GM19372 (cell line): Measurements from ENCODE around the gene HCN2.

ENCODE experiments used
- ATAC-seq: cut with Tn5 transposase; IDR thresholded peaks from one replicate; pipeline ENCODE4 v1.9.1; 2021; ENCODE audit warnings: mild to moderate bottlenecking, low read depth, moderate library complexity; ENCODE audit not compliant: unreplicated experiment

The HCN2 gene

GRCh38 chr19:570937-571565 lies 18.6 kb upstream of the HCN2 start:
- ATAC-seq, result no peak

DNA sequence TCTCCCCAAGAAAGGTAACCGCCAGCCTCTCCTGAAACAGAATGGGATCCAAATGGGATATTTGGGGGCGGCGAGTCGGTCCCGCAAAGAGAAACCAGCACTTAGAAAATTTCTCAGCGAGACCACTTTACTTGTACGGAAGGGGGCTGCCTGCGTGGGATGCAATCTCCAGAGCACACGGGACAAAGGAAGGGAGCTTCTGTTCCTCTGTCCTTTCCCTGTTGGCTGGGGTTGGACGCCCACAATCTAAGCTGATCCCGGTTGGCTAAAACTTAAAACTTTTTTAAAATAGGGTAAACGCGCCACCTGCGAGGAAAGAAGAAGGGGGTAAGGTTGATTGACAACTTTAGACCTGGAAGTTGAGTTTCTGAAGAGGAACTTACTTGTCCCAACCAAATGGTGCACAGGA lies 18.1 kb upstream of the HCN2 start:
- ATAC-seq, result no peak

- ATAC-seq, result peak; percentile 82
These were observed 17.4 kb upstream of the HCN2 start, which contains the start of gene BSG for GRCh38 chr19:572140-572742. BSG (plus strand) TSS chr19:572596; CDS start chr19:572635, 39 bp downstream.

- ATAC-seq, result no peak
These were observed 16.8 kb upstream of the HCN2 start for GRCh38 chr19:572743-573518.

DNA sequence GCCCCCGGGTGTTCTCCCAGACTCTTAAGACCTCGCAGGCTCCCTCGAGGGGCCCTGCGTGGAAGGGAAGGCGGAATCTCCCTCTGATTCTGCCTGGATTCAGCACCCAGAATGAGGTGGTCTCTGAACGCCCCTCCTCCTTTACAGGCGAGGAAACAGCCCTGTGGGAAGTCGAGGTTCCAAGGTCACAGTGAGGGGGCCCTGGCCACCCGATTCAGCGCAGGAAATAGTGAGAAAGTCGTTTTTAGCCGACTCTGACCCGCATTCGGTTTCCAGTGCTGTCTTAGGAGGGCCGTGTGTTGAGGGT lies 16.2 kb upstream of the HCN2 start:
- no peak for ATAC-seq

DNA sequence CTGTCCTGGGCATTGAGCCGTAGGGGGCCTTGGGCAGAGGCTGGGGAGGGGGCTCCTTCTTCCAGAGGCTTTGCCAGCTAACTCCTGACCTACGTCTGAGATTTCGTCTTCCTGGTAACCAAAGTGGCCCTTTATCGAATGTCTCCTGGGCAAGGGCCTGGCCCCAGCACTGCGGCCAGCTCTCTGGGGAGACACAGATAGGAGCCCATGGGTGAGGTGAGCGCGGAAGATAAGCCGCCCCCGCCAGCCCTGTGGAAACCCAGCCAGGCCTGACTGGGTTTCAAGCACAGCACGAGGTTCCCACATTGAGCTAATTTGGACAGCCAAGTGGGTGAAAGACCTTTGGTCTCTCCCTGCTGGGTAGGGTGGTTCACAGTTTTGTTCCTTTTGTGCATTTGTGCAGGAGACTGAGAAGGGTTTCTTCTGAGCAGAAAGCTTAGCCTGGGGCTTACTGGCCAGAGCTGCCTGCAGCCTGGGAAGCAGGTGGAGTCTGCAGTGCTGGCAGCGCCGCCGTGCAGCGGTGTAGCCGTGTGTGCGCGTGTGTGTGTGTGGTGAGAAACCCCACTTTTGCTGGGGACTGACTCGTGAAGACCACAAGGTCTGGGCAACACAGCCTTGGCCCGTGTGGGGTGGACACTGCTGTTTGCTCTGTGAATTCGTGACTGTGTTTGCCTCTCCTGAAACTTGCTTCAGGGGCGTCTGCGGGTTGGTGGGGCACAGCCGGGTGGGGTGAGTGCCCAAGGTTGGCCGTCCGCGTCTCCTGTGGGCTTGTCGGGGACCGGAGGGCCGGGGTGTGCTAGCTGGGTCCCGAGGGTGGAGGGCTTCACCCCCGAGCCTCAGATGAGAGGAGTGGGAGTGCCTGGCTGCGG lies 14.8 kb upstream of the HCN2 start:
- ATAC-seq, result no peak

DNA sequence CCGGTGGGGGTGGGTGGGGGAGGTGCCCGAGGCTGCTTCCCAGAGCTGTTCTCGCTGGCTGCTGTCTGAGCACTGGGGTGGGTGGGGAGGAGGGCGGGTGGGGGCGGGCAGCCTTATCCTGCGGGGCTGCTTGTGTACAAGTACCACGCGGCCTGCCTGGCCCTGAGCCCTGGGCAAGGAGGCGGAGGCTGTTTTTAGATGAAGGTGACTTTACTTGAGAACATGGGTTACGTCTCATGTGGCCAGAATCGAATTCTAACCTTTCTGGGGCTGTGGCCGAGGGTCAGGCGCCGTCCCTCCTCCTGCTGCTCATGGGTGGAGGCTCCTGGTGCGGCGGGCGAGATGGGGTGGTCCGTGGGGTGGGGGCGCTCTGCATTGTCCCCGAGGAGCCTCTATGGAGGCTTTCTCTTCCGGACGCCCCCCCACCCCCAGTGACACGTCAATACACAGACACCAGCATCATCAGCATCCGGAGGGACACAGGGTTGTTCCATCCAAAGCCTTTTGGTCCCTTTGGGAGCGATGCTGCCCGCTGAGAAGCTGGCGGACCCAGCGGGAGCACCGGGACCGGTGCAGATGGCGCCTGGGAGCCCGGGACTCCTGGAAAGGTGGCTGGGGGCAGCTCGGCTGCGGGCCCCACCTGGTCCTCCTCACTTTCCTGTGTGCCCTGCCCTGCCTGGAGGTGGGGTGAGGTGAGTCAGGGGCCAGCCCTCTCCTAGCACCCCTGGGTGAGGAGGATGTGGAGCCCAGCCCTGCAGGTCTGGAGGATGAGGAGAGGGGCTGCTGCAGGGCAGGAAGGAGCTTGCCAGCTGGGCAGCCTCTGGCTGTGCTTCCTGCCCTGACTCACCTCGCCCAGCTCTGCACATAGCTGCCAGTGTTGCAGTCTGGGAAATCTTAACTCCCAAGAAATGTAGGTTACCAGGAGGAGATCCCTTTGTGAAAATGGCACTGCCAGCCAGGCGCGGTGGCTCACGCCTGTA lies 13.9 kb upstream of the HCN2 start:
- no peak for ATAC-seq

DNA sequence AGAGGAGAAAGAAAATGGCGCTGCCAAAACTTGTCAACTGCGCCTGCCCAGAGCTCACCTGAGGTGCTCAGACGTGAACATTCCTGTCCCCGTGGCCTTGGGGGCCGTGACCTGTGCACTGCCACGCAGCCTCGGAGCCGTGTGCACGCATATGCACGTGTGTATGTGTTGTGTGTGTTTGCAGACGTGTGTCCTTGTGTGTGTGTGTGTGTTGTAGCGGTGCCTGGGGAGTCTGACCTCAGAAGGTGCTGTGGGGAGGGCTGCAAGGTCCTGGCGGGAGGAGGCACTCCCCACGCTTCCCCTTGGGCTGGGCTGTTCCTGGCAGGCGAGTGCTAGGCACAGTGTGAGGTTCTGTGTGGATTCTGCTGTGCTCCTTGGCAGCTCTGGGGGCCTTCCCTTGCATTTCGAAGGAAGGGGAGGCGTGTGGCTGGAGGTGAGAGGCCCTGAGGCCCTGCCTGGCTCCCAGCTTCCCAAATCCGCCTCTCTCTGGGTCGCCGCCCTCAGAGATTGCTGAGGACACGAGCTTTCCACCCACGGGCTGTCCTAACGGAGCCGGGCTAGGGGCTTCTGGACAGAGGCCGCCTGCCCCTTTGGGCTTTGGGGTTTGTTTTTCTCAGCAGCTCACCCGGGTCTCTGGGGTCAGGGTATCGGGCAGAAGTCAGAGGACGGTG lies 12.8 kb upstream of the HCN2 start:
- ATAC-seq, result no peak

DNA sequence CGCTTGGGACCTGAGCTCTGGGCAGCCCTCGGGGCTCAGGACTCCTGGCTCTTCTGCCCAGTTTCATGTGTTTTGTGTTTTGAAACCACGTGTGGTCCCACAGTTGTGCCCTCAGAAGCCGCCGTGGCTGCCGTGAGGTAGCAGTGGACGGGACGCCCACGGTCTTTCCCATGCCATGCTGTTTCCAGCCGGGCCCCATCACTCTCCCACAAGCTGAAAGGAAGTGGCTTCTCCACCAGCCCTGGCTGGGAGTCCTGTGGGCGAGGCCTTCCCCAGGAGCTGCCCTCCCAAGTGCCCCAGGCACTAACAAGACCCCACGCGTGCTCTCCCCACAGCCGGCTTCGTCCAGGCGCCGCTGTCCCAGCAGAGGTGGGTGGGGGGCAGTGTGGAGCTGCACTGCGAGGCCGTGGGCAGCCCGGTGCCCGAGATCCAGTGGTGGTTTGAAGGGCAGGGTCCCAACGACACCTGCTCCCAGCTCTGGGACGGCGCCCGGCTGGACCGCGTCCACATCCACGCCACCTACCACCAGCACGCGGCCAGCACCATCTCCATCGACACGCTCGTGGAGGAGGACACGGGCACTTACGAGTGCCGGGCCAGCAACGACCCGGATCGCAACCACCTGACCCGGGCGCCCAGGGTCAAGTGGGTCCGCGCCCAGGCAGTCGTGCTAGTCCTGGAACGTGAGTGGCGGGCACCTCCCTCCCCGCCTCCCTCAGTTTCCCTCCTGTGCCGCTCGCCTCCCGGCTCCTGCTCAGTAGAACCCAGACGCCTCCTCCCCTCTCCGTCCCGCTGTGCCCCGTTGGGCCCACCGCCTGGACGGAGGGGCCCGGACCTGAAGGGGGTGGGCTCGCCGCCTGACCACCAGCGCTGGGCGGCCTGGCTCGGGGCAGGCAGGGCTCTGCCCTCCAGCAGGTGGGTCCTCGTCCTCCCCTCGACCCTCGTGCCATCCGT lies 12.0 kb upstream of the HCN2 start:
- ATAC-seq, result no peak

- no peak for ATAC-seq
These were observed 10.4 kb upstream of the HCN2 start for GRCh38 chr19:579111-579841.

GRCh38 chr19:579842-580155 lies 9.9 kb upstream of the HCN2 start:
- no peak for ATAC-seq

- ATAC-seq, result no peak
These were observed 9.3 kb upstream of the HCN2 start for GRCh38 chr19:580274-580835.

- ATAC-seq, result no peak
These were observed 8.1 kb upstream of the HCN2 start for GRCh38 chr19:581399-582111.

DNA sequence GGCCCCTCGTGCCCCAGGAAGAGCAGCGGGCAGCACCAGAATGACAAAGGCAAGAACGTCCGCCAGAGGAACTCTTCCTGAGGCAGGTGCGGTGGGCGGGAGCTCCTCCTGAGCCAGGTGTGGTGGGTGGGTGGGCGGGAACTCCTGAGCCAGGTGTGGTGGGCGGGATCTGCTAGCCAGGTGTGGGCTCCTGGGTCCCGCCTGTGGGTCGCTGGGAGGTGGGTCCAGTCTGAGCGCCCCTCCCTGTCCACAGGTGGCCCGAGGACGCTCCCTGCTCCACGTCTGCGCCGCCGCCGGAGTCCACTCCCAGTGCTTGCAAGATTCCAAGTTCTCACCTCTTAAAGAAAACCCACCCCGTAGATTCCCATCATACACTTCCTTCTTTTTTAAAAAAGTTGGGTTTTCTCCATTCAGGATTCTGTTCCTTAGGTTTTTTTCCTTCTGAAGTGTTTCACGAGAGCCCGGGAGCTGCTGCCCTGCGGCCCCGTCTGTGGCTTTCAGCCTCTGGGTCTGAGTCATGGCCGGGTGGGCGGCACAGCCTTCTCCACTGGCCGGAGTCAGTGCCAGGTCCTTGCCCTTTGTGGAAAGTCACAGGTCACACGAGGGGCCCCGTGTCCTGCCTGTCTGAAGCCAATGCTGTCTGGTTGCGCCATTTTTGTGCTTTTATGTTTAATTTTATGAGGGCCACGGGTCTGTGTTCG lies 7.0 kb upstream of the HCN2 start:
- ATAC-seq, result no peak

GRCh38 chr19:583198-583967 lies 6.3 kb upstream of the HCN2 start:
- ATAC-seq, result no peak

GRCh38 chr19:583968-584239 lies 5.8 kb upstream of the HCN2 start:
- ATAC-seq, result no peak
